ENCODE measurements around the gene SEMA3A. TPM values are rescaled to one million over a fixed set of nuclear protein-coding genes. Genes with fewer than 3 reads are reported as not detected.

SEMA3A gene
- total RNA-seq, 1 donor, result 47.1 TPM

GRCh38 chr7:84199216-84199615, 4.6 kb upstream of the SEMA3A start:
- H3K4me3 ChIP-seq (ENCODE audit: low read depth, low read length), result no peak overlapping the region
- no peak for DNase-seq (ENCODE audit: low read depth)
- no peak for TF ChIP-seq CTCF (IDR thresholded peaks at IDR 0.05; ENCODE audit: insufficient read depth, low read depth, low read length)

- peak; percentile 72 for DNase-seq (ENCODE audit: low read depth)
- TF ChIP-seq CTCF (IDR thresholded peaks at IDR 0.05; ENCODE audit: insufficient read depth, low read depth, low read length), result no peak
- H3K4me3 ChIP-seq (ENCODE audit: low read depth, low read length), result peak overlapping the region; percentile 68
Observed at GRCh38 chr7:84196084-84196503, 1.5 kb upstream of the SEMA3A start.

GRCh38 chr7:84195295-84196060, 889 bp upstream of the SEMA3A start:
- no peak for TF ChIP-seq CTCF (IDR thresholded peaks at IDR 0.05; ENCODE audit: insufficient read depth, low read depth, low read length)
- DNase-seq (ENCODE audit: low read depth), result peak; percentile 21
- peak overlapping the region; percentile 68 for H3K4me3 ChIP-seq (ENCODE audit: low read depth, low read length)

GRCh38 chr7:84193747-84194146, 842 bp downstream of the SEMA3A start:
- peak; percentile 24 for DNase-seq (ENCODE audit: low read depth)
- peak overlapping the region; percentile 68 for H3K4me3 ChIP-seq (ENCODE audit: low read depth, low read length)
- no peak for TF ChIP-seq CTCF (IDR thresholded peaks at IDR 0.05; ENCODE audit: insufficient read depth, low read depth, low read length)

GRCh38 chr7:84191842-84192241, 2.7 kb downstream of the SEMA3A start:
- TF ChIP-seq CTCF (IDR thresholded peaks at IDR 0.05; ENCODE audit: insufficient read depth, low read depth, low read length), result no peak
- DNase-seq (ENCODE audit: low read depth), result peak; percentile 28
- peak overlapping the region; percentile 68 for H3K4me3 ChIP-seq (ENCODE audit: low read depth, low read length)

- TF ChIP-seq CTCF (IDR thresholded peaks at IDR 0.05; ENCODE audit: insufficient read depth, low read depth, low read length), result no peak
- peak; percentile 10 for DNase-seq (ENCODE audit: low read depth)
- H3K4me3 ChIP-seq (ENCODE audit: low read depth, low read length), result peak overlapping the region; percentile 68
Observed at GRCh38 chr7:84191261-84191660, 3.3 kb downstream of the SEMA3A start.

Data from fibroblast of villous mesenchyme (primary cell).